ENCODE results near the gene LMNTD2. TPM values are rescaled to one million over a fixed set of nuclear protein-coding genes. Genes with fewer than 3 reads are reported as not detected.

Gene LMNTD2
- total and polyA plus RNA-seq, 2 of the 13 experiments (the other 11 are each of a cell fraction or from before 2014, with no cell fraction given), result 1.1 to 3.1 TPM

DNA sequence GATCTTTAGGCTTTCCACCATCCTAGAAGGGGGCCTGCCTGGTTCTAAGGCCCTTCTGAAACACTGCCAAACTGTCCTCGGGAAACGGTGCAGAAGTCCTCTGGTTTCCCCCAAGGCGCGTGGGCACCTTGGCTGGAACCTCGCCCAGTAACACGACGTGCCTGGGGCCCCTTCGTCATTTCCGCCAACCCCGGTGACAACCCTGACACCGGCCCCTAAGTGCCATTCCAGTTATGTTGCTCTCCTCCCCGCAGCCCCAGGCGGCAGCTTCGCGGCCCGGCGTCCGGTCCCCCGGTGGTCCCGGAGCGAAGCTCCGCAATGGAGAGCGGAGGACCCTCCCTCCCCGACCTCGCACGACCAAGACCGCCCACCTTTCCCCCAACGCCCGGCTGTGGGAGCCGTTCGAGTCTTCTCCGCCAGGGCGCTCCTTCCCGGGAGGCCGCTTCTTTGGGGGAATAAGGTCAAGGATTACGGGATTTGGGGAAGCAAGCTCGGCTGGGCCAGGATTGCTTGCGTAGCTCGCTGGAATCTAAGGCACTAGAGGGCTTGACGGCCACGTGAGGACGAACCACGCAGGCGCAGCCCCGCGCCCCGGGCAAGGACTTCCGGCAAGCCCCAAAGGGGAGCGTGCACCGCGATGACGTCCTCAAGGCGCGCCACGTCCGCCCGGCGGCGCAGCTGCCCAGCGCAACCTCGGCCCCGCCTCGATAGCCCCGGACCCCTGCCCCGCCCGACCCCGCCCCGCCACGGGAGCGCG, 54.1 kb downstream of the LMNTD2 start (continued):
- TF ChIP-seq HNF4G (IDR thresholded peaks at IDR 0.05; ENCODE audit: borderline replicate concordance, low read depth, low read length), result no peak
- peak; percentile 57; the same call in 1 of the 2 replicates for TF ChIP-seq HNF4G (CRISPR knock-in tag; IDR thresholded peaks at IDR 0.05; ENCODE audit: borderline replicate concordance, low read depth)
- TF ChIP-seq NR1H2 (CRISPR knock-in tag; IDR thresholded peaks at IDR 0.05; ENCODE audit: borderline replicate concordance, low read depth), result no peak
- peak; percentile 80 for TF ChIP-seq GABPA (IDR thresholded peaks at IDR 0.05; ENCODE audit: low read depth, low read length)
- TF ChIP-seq GABPA (CRISPR knock-in tag; IDR thresholded peaks at IDR 0.05; ENCODE audit: low read depth), result peak; percentile 87
- TF ChIP-seq CBX2 (IDR thresholded peaks at IDR 0.05; ENCODE audit: low read depth, low read length), result no peak
- no peak for TF ChIP-seq CBX2 (CRISPR knock-in tag; IDR thresholded peaks at IDR 0.05; ENCODE audit: low read depth)
- TF ChIP-seq NFIB (CRISPR knock-in tag; IDR thresholded peaks at IDR 0.05; ENCODE audit: borderline replicate concordance), result no peak
- TF ChIP-seq NFYC (CRISPR knock-in tag; IDR thresholded peaks at IDR 0.05), result no peak; the same call in 1 of the 2 replicates
- TF ChIP-seq ZMYM3 (CRISPR knock-in tag; IDR thresholded peaks at IDR 0.05), result no peak
- TF ChIP-seq RCOR2 (CRISPR knock-in tag; IDR thresholded peaks at IDR 0.05), result 0 out of 2 replicates have a peak, but pooled peaks have one; percentile 18
- no peak for TF ChIP-seq ZNF124 (CRISPR knock-in tag; IDR thresholded peaks at IDR 0.05)
- TF ChIP-seq ELF4 (CRISPR knock-in tag; IDR thresholded peaks at IDR 0.05; ENCODE audit: borderline replicate concordance), result peak; percentile 90; the same call in 1 of the 2 replicates
- TF ChIP-seq, protein P1, sequence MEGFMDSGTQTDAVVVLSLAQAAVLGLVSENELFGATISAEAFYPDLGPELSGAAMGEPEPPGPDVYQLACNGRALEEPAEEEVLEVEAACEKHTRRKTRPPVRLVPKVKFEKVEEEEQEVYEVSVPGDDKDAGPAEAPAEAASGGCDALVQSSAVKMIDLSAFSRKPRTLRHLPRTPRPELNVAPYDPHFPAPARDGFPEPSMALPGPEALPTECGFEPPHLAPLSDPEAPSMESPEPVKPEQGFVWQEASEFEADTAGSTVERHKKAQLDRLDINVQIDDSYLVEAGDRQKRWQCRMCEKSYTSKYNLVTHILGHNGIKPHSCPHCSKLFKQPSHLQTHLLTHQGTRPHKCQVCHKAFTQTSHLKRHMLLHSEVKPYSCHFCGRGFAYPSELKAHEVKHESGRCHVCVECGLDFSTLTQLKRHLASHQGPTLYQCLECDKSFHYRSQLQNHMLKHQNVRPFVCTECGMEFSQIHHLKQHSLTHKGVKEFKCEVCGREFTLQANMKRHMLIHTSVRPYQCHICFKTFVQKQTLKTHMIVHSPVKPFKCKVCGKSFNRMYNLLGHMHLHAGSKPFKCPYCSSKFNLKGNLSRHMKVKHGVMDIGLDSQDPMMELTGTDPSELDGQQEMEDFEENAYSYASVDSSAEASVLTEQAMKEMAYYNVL (CRISPR knock-in tag; IDR thresholded peaks at IDR 0.05; ENCODE audit: borderline replicate concordance), result 0 out of 2 replicates have a peak, but pooled peaks have one; percentile 50
- no peak for TF ChIP-seq CC2D1A (CRISPR knock-in tag; IDR thresholded peaks at IDR 0.05)
- TF ChIP-seq KDM5B (CRISPR knock-in tag; IDR thresholded peaks at IDR 0.05; ENCODE audit: borderline replicate concordance), result no peak; the same call in 1 of the 2 replicates
- TF ChIP-seq ARNT (IDR thresholded peaks at IDR 0.05), result no peak
- TF ChIP-seq ZNF460 (CRISPR knock-in tag; IDR thresholded peaks at IDR 0.05; ENCODE audit: borderline replicate concordance), result no peak
- TF ChIP-seq ZNF451 (CRISPR knock-in tag; IDR thresholded peaks at IDR 0.05), result no peak; the same call in 1 of the 2 replicates
- peak; percentile 78; the same call in 1 of the 2 replicates for TF ChIP-seq ZFP36L1 (CRISPR knock-in tag; IDR thresholded peaks at IDR 0.05)
- TF ChIP-seq MLX (CRISPR knock-in tag; IDR thresholded peaks at IDR 0.05), result no peak
- peak; percentile 29; the same call in 1 of the 2 replicates for TF ChIP-seq ZNF34 (CRISPR knock-in tag; IDR thresholded peaks at IDR 0.05; ENCODE audit: borderline replicate concordance)
- no peak for TF ChIP-seq ZBTB21 (CRISPR knock-in tag; IDR thresholded peaks at IDR 0.05)
- TF ChIP-seq FLYWCH1 (CRISPR knock-in tag; IDR thresholded peaks at IDR 0.05), result no peak
- TF ChIP-seq, protein P2, sequence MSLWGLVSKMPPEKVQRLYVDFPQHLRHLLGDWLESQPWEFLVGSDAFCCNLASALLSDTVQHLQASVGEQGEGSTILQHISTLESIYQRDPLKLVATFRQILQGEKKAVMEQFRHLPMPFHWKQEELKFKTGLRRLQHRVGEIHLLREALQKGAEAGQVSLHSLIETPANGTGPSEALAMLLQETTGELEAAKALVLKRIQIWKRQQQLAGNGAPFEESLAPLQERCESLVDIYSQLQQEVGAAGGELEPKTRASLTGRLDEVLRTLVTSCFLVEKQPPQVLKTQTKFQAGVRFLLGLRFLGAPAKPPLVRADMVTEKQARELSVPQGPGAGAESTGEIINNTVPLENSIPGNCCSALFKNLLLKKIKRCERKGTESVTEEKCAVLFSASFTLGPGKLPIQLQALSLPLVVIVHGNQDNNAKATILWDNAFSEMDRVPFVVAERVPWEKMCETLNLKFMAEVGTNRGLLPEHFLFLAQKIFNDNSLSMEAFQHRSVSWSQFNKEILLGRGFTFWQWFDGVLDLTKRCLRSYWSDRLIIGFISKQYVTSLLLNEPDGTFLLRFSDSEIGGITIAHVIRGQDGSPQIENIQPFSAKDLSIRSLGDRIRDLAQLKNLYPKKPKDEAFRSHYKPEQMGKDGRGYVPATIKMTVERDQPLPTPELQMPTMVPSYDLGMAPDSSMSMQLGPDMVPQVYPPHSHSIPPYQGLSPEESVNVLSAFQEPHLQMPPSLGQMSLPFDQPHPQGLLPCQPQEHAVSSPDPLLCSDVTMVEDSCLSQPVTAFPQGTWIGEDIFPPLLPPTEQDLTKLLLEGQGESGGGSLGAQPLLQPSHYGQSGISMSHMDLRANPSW (CRISPR knock-in tag; IDR thresholded peaks at IDR 0.05; ENCODE audit: borderline replicate concordance), result peak; percentile 47; the same call in 1 of the 2 replicates
- TF ChIP-seq KMT2A (CRISPR knock-in tag; IDR thresholded peaks at IDR 0.05), result peak; percentile 33; the same call in 1 of the 2 replicates

Measured in HepG2 (cell line).